Fibroblast of peridontal ligament (primary cell): Measurements from ENCODE around the gene EIF2B1.

Experiments used
- DNase-seq: peaks from one replicate; pipeline ENCODE4 v3.0.0-alpha.2; 2010; ENCODE audit errors: extremely low read depth

EIF2B1 gene

GRCh38 chr12:123633379-123634141, at the start of gene EIF2B1, which contains the start of gene GTF2H3:
TSS of gene EIF2B1 (minus strand) at chr12:123633686. CDS start at chr12:123633557, 129 bp downstream.
TSS of gene GTF2H3 (plus strand) at chr12:123633829. CDS start at chr12:123633860, 31 bp downstream.
- DNase-seq = peak; percentile 93

DNA sequence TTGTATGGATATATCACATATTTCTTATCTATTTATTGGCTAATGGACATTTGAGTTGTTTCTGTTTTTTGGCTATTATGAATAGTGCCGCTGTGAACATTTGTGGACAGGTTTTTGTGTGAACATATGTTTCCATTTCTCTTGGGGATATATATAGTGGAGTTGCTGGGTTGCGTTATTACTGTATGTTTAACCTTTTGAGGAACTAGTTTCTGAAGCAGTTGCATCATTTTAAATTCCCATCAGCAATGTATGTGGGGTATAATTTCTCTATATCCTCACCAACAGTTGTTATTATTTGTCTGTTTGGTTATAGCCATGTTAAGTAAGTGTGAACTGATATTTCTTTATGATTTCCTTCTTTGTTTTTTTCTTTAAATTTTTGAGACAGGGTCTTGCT, 48.1 kb upstream of the EIF2B1 start:
- DNase-seq = no peak

GRCh38 chr12:123678981-123679380, 45.5 kb upstream of the EIF2B1 start:
- DNase-seq = no peak

DNA sequence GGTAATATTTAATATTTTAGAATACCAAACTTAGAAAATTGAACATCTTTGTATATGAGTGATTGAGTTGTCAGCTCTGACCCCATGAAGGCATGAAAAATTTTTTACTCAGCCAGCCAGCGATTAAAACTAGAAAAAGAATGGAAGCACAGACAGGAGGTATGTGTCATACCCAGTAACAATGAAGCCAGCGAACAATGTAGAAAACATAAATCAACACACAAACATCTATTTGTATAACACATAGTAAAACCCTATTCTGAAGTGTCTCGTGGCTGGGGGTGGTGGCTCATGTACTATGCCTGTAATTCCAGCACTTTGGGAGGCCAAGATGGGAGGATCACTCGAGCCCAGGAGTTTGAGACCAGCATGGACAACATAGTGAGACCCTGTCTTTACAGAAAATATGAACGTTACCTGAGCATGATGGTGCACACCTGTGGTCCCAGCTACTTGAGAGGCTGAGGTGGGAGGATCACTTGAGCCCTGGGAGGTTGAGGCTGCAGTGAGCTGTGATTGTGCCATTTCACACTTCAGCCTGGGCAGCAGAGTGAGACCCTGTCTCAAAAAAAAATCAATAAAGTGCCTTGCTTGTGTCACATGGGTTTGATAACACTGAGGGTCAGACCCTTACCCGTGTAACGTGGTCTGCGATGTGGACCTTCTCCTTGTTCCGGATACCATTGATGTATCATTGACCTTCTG, 43.3 kb upstream of the EIF2B1 start:
- DNase-seq = no peak

DNA sequence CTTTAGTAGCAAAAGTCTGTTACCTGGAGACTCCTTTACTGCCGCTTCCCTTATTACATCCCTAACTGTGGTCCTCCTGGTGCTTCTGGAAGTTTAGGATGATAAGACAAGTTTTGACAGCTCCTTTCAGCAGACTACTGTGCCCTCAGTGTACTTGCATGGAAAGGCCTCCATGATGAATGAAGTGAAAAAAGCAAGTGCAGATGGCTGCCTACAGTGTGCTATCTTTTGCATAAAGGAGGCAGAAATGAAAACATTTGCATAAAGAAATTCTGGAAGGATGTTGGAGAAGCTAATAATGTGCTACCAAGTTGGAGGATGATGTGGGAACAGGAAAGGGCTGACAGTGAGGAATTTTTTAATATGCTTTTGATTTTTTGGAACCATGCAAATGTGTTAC, 42.0 kb upstream of the EIF2B1 start:
- no peak for DNase-seq

- peak; percentile 46 for DNase-seq
Observed at GRCh38 chr12:123671876-123672275, 38.4 kb upstream of the EIF2B1 start.

GRCh38 chr12:123670882-123671728, 37.6 kb upstream of the EIF2B1 start, which contains the start of gene TCTN2:
TSS of gene TCTN2 (plus strand) at chr12:123671113. CDS start at chr12:123671241, 128 bp downstream.
- peak; percentile 88 for DNase-seq

GRCh38 chr12:123667771-123668170, 34.3 kb upstream of the EIF2B1 start:
- no peak for DNase-seq

GRCh38 chr12:123659996-123660727, 26.7 kb upstream of the EIF2B1 start:
- peak; percentile 93 for DNase-seq

DNA sequence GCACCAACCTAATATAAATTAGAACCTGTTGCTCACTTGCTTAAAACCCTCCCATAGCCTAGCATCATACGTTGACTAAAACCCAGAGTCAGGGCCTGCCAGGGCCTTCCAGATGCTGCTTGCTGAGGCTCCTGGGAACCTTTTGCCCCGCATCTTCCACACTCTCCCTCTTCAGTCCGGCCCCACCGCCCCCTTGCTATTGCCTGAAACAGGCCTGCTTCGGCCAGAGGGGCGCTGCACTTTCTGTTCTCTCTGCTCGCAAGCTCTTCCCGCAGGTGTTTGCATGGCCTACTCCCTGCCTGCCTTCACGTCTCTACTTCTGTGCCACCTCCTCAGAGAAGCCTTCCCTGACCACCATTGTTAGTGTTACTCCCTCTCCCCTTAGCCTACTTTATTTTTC, 23.7 kb upstream of the EIF2B1 start:
- DNase-seq = no peak

- no peak for DNase-seq
Observed at GRCh38 chr12:123656392-123656791, 22.9 kb upstream of the EIF2B1 start.

DNA sequence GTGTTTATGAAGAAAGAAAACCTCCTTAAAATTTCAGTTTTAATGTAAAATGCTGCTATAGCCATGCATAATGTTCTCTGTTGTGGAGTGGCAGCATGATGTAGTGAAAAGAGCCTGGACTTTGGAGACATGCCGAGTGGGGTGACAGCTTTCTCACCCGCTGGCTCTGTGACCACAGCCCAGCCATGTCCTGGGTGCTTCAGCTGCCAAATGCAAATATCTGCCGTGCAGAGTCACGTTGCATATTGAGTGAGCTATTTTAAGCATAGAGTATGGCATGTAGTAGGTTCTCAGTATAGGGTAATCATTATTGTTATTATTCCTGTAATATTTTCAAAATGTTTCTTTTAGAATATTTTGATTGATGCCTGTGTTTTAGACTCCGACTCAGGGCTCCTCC, 21.9 kb upstream of the EIF2B1 start:
- no peak for DNase-seq

DNA sequence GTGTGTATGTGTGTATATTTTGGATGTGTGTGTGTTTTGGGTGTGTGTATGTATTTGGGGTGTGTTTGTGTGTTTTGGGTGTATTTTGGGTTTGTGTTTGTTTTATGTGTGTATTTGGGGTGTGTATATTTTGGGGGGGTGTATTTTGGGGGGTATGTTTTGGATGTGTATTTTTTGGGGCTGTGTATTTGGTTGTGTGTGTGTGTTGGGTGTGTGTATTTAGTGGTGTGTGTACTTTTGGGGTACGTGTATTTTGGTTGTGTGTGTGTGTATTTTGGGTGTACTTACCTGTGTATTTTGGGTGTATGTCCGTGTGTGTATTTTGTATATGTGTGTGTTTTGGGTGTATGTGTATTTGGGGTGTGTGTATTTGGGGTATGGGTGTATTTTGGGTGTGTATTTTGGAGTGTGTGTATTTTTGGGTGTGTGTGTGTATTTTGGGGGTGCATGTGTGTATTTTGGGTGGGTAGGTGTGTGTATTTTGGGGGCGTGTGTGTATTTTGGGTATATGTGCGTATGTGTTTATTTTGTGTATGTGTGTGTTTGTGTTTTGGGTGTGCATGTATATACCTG, 20.7 kb upstream of the EIF2B1 start:
- DNase-seq = no peak

GRCh38 chr12:123648401-123648800, 14.9 kb upstream of the EIF2B1 start:
- no peak for DNase-seq

- no peak for DNase-seq
Observed at GRCh38 chr12:123645878-123646277, 12.4 kb upstream of the EIF2B1 start.

DNA sequence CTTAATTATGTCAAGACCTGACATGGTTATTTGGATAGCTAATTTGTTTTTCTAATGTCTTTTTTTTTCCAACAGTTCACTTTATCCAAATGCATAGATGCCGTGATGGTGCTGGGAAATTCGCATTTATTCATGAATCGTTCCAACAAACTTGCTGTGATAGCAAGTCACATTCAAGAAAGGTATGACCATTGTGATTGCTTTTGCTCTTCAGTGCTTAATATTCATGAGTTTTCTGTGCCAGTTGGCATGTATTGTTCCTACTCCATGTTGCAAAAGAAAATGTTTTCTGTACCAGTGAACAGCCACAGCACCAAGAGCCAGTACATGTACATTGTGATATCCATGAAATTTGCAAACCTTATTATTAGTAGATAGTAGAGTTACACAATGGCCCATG, 11.9 kb upstream of the EIF2B1 start:
- DNase-seq = no peak

DNA sequence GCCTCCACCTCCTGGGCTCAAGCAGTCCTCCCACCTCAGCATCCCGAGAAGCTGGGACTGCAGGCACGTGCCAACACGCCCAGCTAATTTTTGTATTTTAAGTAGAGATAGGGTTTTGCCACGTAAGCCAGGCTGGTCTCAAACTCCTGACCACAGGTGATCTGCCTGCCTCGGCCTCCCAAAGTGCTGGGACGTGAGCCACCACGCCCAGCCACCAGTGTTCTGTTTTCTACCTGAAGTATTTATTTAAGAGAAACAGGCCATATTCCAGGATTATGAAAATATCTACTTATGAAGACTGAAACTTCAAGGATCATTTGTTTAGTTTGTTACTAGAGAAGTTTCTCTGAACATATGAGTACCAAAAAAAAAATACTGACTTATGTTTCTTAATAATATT, 10.4 kb upstream of the EIF2B1 start:
- no peak for DNase-seq

DNA sequence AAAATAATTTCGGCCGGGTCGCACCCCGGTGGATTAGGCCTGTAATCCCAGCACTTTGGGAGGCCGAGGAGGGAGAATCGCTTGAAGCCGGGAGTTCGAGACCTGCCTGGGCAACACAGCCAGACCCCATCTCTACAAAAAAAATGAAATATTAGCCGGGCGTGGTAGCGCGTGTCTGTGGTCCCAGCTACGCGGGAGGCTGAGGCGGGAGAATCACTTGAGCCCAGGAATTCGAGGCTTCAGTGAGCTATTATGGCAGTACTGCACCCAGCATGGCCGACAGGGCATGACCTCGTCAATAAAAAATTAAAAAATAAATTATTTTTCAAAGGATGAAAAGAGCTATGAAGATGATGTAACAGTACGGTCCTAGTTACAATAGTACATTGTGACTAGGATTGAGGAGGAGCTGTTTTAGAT, 666 bp upstream of the EIF2B1 start:
- DNase-seq = no peak

GRCh38 chr12:123621619-123622530, 11.6 kb downstream of the EIF2B1 start:
- no peak for DNase-seq

GRCh38 chr12:123621101-123621500, 12.4 kb downstream of the EIF2B1 start:
- DNase-seq = peak; percentile 69
